Smooth muscle cell (in vitro differentiated cells): ENCODE results near the gene AIG1. TPM values are rescaled to one million over a fixed set of nuclear protein-coding genes. Genes with fewer than 3 reads are reported as not detected.
A peak's percentile ranks its signal among the peaks of the same experiment; 100 is the strongest.

Experiments used
- DNase-seq: peaks from one replicate; lab custom pipeline; 2025; ENCODE audit not compliant: unreplicated experiment; lab: John Stamatoyannopoulos, UW
- H2AFZ ChIP-seq: fragments of 200-600 bp; sonication (generic); 2 replicates; pipeline ENCODE4 v1.6.0; 2016; ENCODE audit warnings: antibody characterized with exemption, low read depth, mild to moderate bottlenecking
- H3F3A ChIP-seq: fragments of 200-600 bp; sonication (generic); 2 replicates; pipeline ENCODE4 v1.6.0; 2017; ENCODE audit warnings: antibody characterized with exemption, low read depth
- H3K27ac ChIP-seq: fragments of 200-600 bp; sonication (generic); 2 replicates; pipeline ENCODE4 v1.5.1; 2016; ENCODE audit warnings: low read depth, mild to moderate bottlenecking
- H3K27me3 ChIP-seq: fragments of 200-600 bp; sonication (generic); 2 replicates; pipeline ENCODE4 v1.6.1; 2016; ENCODE audit warnings: low read depth, mild to moderate bottlenecking
- H3K36me3 ChIP-seq: fragments of 200-600 bp; sonication (generic); 2 replicates; pipeline ENCODE4 v1.5.1; 2016; ENCODE audit warnings: low read depth
- H3K4me1 ChIP-seq: fragments of 200-600 bp; sonication (generic); 2 replicates; pipeline ENCODE4 v1.5.1; 2016; ENCODE audit warnings: low read depth
- H3K4me2 ChIP-seq: fragments of 200-600 bp; sonication (generic); 2 replicates; pipeline ENCODE4 v1.6.0; 2016; ENCODE audit warnings: mild to moderate bottlenecking
- H3K4me3 ChIP-seq: fragments of 200-600 bp; sonication (generic); 2 replicates; pipeline ENCODE4 v1.5.1; 2016; ENCODE audit warnings: mild to moderate bottlenecking
- H3K79me2 ChIP-seq: fragments of 200-600 bp; sonication (generic); 2 replicates; pipeline ENCODE4 v1.6.0; 2016; ENCODE audit warnings: low read depth, mild to moderate bottlenecking
- H3K9ac ChIP-seq: fragments of 200-600 bp; sonication (generic); 2 replicates; pipeline ENCODE4 v1.6.0; 2016; ENCODE audit warnings: low read depth
- H3K9me3 ChIP-seq: fragments of 200-600 bp; sonication (generic); replicated peaks from 2 replicates; pipeline ENCODE4 v1.5.1; 2016; ENCODE audit warnings: low read depth
- H4K20me1 ChIP-seq: fragments of 200-600 bp; sonication (generic); 2 replicates; pipeline ENCODE4 v1.6.0; 2016; ENCODE audit warnings: low read depth
- WGBS: methylation state at CpG from one replicate; pipeline ENCODE4 v1.1.7; 2016; ENCODE audit warnings: low lambda C conversion rate; 5-methylcytosine and 5-hydroxymethylcytosine counted together
- polyA plus RNA-seq: library from polyadenylated mRNA; unstranded; fragments of >200 nt; fragmentation: Nextera tagmentation; extraction: Ambion mirVana; gene quantifications from 2 replicates; pipeline ENCODE4 v1.2.1, GENCODE V29; 2016
- total RNA-seq: library from RNA; depleted of rRNA; stranded (reverse); fragments of >200 nt; gene quantifications from 2 replicates; pipeline ENCODE4 v1.2.3, GENCODE V29; 2014
- TF ChIP-seq, protein P1 (sequence below): fragments of 200-600 bp; sonication (generic); IDR thresholded peaks from 2 replicates; pipeline ENCODE4 v1.5.1; 2017; ENCODE audit warnings: borderline replicate concordance, mild to moderate bottlenecking, antibody characterized with exemption; ENCODE audit not compliant: insufficient read depth, poor library complexity, severe bottlenecking

The AIG1 gene
- total and polyA plus RNA-seq, 2 experiments from 2014 or later = 9.1 to 25.9 TPM

- no peak for DNase-seq
- Histone ChIP-seq H3K27ac (no peak overlapping the region), H3K4me2 (no peak overlapping the region), H3K79me2 (no peaks in the 10 kb centered on the region), H3K9me3 (no peaks in the 10 kb centered on the region), H3K9ac (no peak overlapping the region), H3F3A (no peaks in the 10 kb centered on the region), H4K20me1 (no peaks in the 10 kb centered on the region), H3K4me1 (no peaks in the 10 kb centered on the region), H2AFZ (no peak overlapping the region), H3K4me3 (no peak overlapping the region), H3K27me3 (no peaks in the 10 kb centered on the region), H3K36me3 (no peaks in the 10 kb centered on the region)
- TF ChIP-seq, protein P1, sequence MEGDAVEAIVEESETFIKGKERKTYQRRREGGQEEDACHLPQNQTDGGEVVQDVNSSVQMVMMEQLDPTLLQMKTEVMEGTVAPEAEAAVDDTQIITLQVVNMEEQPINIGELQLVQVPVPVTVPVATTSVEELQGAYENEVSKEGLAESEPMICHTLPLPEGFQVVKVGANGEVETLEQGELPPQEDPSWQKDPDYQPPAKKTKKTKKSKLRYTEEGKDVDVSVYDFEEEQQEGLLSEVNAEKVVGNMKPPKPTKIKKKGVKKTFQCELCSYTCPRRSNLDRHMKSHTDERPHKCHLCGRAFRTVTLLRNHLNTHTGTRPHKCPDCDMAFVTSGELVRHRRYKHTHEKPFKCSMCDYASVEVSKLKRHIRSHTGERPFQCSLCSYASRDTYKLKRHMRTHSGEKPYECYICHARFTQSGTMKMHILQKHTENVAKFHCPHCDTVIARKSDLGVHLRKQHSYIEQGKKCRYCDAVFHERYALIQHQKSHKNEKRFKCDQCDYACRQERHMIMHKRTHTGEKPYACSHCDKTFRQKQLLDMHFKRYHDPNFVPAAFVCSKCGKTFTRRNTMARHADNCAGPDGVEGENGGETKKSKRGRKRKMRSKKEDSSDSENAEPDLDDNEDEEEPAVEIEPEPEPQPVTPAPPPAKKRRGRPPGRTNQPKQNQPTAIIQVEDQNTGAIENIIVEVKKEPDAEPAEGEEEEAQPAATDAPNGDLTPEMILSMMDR = no peak
- 90% methylated on average over 3 of the region's 3 CpGs for WGBS
These were observed 167.0 kb downstream of the AIG1 start for GRCh38 chr6:143227675-143228074.

DNA sequence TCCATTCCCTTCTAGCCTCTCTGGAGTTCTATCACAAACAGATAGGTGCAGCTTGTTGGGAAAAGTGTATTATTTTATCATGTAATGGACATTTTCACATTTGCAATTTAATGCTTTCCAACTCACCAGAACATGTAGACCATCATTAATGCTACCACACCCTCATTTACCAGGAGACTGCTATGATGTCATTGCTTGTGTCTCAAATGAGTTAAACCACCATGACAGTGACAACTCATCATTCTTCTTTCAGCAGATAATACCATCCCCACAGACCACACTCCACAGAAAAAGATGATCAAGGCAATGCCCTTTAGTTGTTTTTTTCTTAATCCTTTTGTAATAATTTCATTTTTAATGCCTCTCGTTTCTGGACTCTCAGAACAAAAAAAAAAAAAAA, 168.7 kb downstream of the AIG1 start:
- H3K9me3 ChIP-seq = no peaks in the 10 kb centered on the region
- H3F3A ChIP-seq = no peaks in the 10 kb centered on the region
- DNase-seq = no peak
- no peak overlapping the region for H3K9ac ChIP-seq
- no peak overlapping the region for H3K4me2 ChIP-seq
- H3K27ac ChIP-seq = no peak overlapping the region
- H2AFZ ChIP-seq = no peak overlapping the region
- H4K20me1 ChIP-seq = no peaks in the 10 kb centered on the region
- TF ChIP-seq, protein P1 = no peak
- no peaks in the 10 kb centered on the region for H3K27me3 ChIP-seq
- no peaks in the 10 kb centered on the region for H3K79me2 ChIP-seq
- H3K4me3 ChIP-seq = no peak overlapping the region
- H3K4me1 ChIP-seq = no peaks in the 10 kb centered on the region
- H3K36me3 ChIP-seq = no peaks in the 10 kb centered on the region
- 96% methylated on average over 1 of the region's 1 CpG for WGBS

DNA sequence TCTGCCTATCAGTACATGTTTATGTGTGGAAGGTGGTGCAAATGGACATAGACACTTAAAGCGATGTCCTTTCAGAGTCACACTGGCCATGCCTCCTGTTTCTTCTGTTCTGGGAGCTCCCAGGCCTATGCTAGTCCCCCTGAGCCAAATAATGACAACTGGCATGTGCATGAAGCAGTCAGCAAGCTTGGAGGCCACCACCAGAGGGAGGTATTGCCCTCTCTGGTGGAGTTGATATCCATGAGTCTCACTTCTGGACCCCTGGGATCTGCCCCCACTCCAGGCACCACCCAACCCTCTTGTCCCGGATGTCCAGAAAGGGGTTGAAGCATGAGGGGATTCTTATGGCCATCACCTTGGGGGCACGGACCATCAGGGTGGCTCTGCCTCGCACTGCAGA, 172.2 kb downstream of the AIG1 start:
- H3K4me3 ChIP-seq = no peak overlapping the region
- no peaks in the 10 kb centered on the region for H3K27me3 ChIP-seq
- no peaks in the 10 kb centered on the region for H4K20me1 ChIP-seq
- H3K9me3 ChIP-seq = no peaks in the 10 kb centered on the region
- H3K36me3 ChIP-seq = no peaks in the 10 kb centered on the region
- no peaks in the 10 kb centered on the region for H3K4me1 ChIP-seq
- no peak for DNase-seq
- H3F3A ChIP-seq = no peaks in the 10 kb centered on the region
- WGBS = 92% methylated on average over 4 of the region's 4 CpGs
- no peak overlapping the region for H3K27ac ChIP-seq
- no peak overlapping the region for H2AFZ ChIP-seq
- no peak overlapping the region for H3K9ac ChIP-seq
- no peaks in the 10 kb centered on the region for H3K79me2 ChIP-seq
- no peak overlapping the region for H3K4me2 ChIP-seq
- TF ChIP-seq, protein P1 = peak; percentile 43

GRCh38 chr6:143233554-143234285, 173.0 kb downstream of the AIG1 start:
- TF ChIP-seq, protein P1 = no peak
- no peaks in the 10 kb centered on the region for H3K4me1 ChIP-seq
- 73% methylated on average over 8 of the region's 8 CpGs for WGBS
- no peaks in the 10 kb centered on the region for H3K27me3 ChIP-seq
- DNase-seq = no peak
- no peaks in the 10 kb centered on the region for H3K79me2 ChIP-seq
- H3K27ac ChIP-seq = no peak overlapping the region
- H4K20me1 ChIP-seq = no peaks in the 10 kb centered on the region
- no peak overlapping the region for H3K4me2 ChIP-seq
- H3F3A ChIP-seq = no peaks in the 10 kb centered on the region
- no peak overlapping the region for H3K9ac ChIP-seq
- H3K4me3 ChIP-seq = no peak overlapping the region
- H2AFZ ChIP-seq = no peak overlapping the region
- no peaks in the 10 kb centered on the region for H3K9me3 ChIP-seq
- no peaks in the 10 kb centered on the region for H3K36me3 ChIP-seq
